Vagina (tissue), 2 donors: ENCODE data around the gene DLEC1.

Source experiments
- CTCF ChIP-seq, 3 experiments: fragments of 450-650 bp in 2 of 3; fragments of 200-600 bp in 1 of 3; sonication (generic) in 1 of 3; IDR thresholded peaks; one replicate each; pipeline ENCODE4 v1.5.1; 2017 to 2019; ENCODE audit warnings: antibody characterized with exemption in 3 of 3, mild to moderate bottlenecking in 2 of 3, moderate library complexity in 2 of 3
- POLR2A ChIP-seq, 2 donors: fragments of 450-650 bp; IDR thresholded peaks; one replicate each; pipeline ENCODE4 v1.6.1; 2017; ENCODE audit warnings: antibody characterized with exemption in 2 of 2, mild to moderate bottlenecking in 2 of 2, moderate library complexity in 2 of 2

- no peak for TF ChIP-seq POLR2A (IDR thresholded peaks at IDR 0.05)
- no peak for TF ChIP-seq CTCF (IDR thresholded peaks at IDR 0.05)
These were observed 20.1 kb downstream of the DLEC1 start for GRCh38 chr3:38059148-38059547.
